ENCODE data around the gene RARS2. TPM values are rescaled to one million over a fixed set of nuclear protein-coding genes. Genes with fewer than 3 reads are reported as not detected.

The RARS2 gene
- total and polyA plus RNA-seq, 2 donors (not counting 3 experiments of a cell fraction or from before 2014, with no cell fraction given): 7.4 to 33.7 TPM

DNA sequence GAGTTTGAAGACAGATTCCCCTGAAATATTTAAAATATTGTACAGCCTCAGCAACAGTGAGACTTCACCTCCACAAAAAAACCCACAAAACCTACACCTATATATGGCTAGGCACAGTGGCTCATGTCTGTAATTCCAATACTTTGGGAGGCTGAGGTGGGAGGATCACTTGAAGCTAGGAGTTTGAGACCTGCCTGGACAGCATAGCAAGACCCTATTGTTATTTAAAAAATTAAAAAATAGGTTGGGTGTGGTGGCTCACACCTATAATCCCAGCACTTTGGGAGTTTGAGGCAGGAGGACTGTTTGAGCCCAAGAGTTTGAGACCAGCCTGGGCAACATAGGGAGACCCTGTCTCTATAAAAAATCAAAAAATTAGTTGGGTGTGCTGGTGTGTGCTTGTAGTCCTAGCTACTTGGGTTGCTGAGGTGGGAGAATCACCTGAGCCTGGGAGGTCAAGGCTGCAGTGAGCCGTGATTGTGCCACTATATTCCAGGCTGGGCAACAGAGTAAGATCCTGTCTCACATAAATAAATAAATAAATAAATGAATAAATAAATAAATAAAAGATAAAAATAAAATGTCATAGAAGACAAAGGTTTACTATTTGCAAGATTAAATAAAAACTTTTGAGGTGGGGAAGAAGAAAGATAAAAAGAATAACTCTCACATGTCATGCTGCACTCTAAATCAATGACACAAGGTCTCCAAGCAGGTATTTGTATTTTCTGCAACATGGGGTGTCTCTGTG lies 51.1 kb downstream of the RARS2 start:
- Histone ChIP-seq H3K79me2 (ENCODE audit: control insufficient read depth, insufficient read depth, low read length) (no peaks in the 10 kb centered on the region), H3K36me3 (ENCODE audit: control insufficient read depth in 2 of 2, extremely low read depth in 1 of 2, insufficient read depth in 2 of 2, low read length in 2 of 2) (peaks cover 2% of the 10 kb centered on the region in 2 experiments), H3K27me3 (ENCODE audit: control insufficient read depth in 2 of 2, insufficient read depth in 2 of 2, low read length in 2 of 2) (no peaks in the 10 kb centered on the region), H3K4me1 (ENCODE audit: control insufficient read depth, extremely low read depth, insufficient read depth, low read length) (no peaks in the 10 kb centered on the region), H3K4me2 (ENCODE audit: insufficient read depth, low read length) (no peak overlapping the region), H4K20me1 (replicated peaks; ENCODE audit: control insufficient read depth, extremely low read depth, insufficient read depth, low read length) (no peaks in the 10 kb centered on the region), H2AFZ (ENCODE audit: low read depth, low read length) (no peak overlapping the region), H3K27ac (ENCODE audit: insufficient read depth, low read depth, low read length) (no peak overlapping the region), H3K4me3 (replicated peaks in 1 of 3; ENCODE audit: insufficient read depth in 1 of 3, low read depth in 1 of 3, low read length in 3 of 3) (no peak overlapping the region), H3K9me1 (replicated peaks; ENCODE audit: control insufficient read depth, extremely low read depth, insufficient read depth, low read length) (no peaks in the 10 kb centered on the region), H3K9ac (replicated peaks; ENCODE audit: extremely low read depth, insufficient read depth, low read length) (no peak overlapping the region), H3K9me3 (replicated peaks; ENCODE audit: control insufficient read depth, insufficient read depth, low read length) (no peaks in the 10 kb centered on the region)
- POLR2A ChIA-PET: no interaction called here
- DNase-seq (ENCODE audit: low read depth, low spot score) (no peak), FAIRE-seq (no peak)
- no TSS peak for BruUV-seq (replicated peaks)
- TF ChIP-seq POLR2A (IDR thresholded peaks at IDR 0.05; ENCODE audit: low read depth, low read length): no peak
- no peak for TF ChIP-seq EZH2 (IDR thresholded peaks at IDR 0.05; ENCODE audit: borderline replicate concordance, low read depth, low read length, severe bottlenecking)
- no peak for TF ChIP-seq FOS (IDR thresholded peaks at IDR 0.05; ENCODE audit: borderline replicate concordance, insufficient read depth, low read length)
- TF ChIP-seq, protein P1, sequence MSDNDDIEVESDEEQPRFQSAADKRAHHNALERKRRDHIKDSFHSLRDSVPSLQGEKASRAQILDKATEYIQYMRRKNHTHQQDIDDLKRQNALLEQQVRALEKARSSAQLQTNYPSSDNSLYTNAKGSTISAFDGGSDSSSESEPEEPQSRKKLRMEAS (IDR thresholded peaks at IDR 0.05; ENCODE audit: insufficient read depth, insufficient read length): no peak
- dilution Hi-C loops (cut with MboI; ENCODE audit: extremely low pct_ligation_motif_present, low sequenced_read_pairs): no loop called here
- intact Hi-C loops (cut with micrococcal nuclease): no loop called here
- CTCF ChIA-PET: interaction anchor here (0.9 to 1.5 kb wide), 2 partner anchors 14 to 15 kb away, joined by 3 read pairs; no protein-coding TSS in a partner anchor

DNA sequence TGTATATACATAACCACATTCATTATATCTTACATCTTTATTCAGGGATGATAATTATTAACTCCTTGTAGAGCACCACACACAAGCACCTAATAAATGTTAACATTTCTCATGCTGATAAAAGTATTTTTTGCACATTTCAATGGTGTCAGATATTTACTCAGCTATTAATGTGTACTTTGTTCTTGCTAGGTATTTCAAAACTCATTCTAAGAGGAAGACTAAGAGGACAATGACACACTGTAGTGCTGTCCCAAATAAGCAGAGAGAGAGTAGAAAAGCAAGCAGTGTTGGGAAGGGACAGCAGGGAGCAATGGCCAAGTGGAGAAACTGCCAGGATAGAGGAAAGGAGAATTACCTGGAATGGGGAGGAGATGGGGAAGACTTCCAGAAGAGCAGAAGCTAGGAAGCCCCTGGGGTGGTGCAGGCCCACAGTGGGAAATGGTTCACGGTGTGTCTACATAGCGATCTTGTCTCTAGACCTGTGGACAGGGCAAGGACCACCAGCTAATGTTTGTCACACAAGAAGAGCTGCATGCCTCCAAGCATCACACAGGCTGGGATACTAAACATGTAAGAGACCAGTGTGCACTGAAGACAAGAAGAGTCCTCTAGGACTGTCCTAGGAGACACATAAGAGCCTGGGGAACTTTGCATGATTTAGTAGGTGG lies 55.3 kb downstream of the RARS2 start:
- TF ChIP-seq POLR2A (IDR thresholded peaks at IDR 0.05; ENCODE audit: low read depth, low read length) (no peak), GATA2 (IDR thresholded peaks at IDR 0.05; ENCODE audit: insufficient read depth, insufficient read length, low read depth, low read length) (no peak), EZH2 (IDR thresholded peaks at IDR 0.05; ENCODE audit: borderline replicate concordance, low read depth, low read length, severe bottlenecking) (no peak)
- TF ChIP-seq, protein P2, sequence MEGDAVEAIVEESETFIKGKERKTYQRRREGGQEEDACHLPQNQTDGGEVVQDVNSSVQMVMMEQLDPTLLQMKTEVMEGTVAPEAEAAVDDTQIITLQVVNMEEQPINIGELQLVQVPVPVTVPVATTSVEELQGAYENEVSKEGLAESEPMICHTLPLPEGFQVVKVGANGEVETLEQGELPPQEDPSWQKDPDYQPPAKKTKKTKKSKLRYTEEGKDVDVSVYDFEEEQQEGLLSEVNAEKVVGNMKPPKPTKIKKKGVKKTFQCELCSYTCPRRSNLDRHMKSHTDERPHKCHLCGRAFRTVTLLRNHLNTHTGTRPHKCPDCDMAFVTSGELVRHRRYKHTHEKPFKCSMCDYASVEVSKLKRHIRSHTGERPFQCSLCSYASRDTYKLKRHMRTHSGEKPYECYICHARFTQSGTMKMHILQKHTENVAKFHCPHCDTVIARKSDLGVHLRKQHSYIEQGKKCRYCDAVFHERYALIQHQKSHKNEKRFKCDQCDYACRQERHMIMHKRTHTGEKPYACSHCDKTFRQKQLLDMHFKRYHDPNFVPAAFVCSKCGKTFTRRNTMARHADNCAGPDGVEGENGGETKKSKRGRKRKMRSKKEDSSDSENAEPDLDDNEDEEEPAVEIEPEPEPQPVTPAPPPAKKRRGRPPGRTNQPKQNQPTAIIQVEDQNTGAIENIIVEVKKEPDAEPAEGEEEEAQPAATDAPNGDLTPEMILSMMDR (IDR thresholded peaks at IDR 0.05; ENCODE audit: extremely low read depth in 1 of 2, insufficient read depth in 1 of 2, low read depth in 1 of 2, low read length in 2 of 2): no peak
- TF ChIP-seq, protein P1 (IDR thresholded peaks at IDR 0.05; ENCODE audit: insufficient read depth, insufficient read length): no peak
- no peak for DNase-seq (ENCODE audit: low read depth, low spot score)
- no peak overlapping the region for H3K9ac ChIP-seq (replicated peaks; ENCODE audit: extremely low read depth, insufficient read depth, low read length)
- no peaks in the 10 kb centered on the region for H3K4me1 ChIP-seq (ENCODE audit: control insufficient read depth, extremely low read depth, insufficient read depth, low read length)
- no peak overlapping the region for H3K4me2 ChIP-seq (ENCODE audit: insufficient read depth, low read length)
- POLR2A ChIA-PET: no interaction called here
- FAIRE-seq: no peak
- H3K4me3 ChIP-seq (replicated peaks in 1 of 3; ENCODE audit: insufficient read depth in 1 of 3, low read depth in 1 of 3, low read length in 3 of 3): no peak overlapping the region
- CTCF ChIA-PET: interaction anchor here (1.0 kb wide), 1 partner anchor 10 kb away, joined by 7 read pairs; no protein-coding TSS in a partner anchor
- no TSS peak for BruUV-seq (replicated peaks)
- H3K79me2 ChIP-seq (ENCODE audit: control insufficient read depth, insufficient read depth, low read length): no peaks in the 10 kb centered on the region
- H3K36me3 ChIP-seq (ENCODE audit: control insufficient read depth in 2 of 2, extremely low read depth in 1 of 2, insufficient read depth in 2 of 2, low read length in 2 of 2): peaks cover 0 to 7% of the 10 kb centered on the region in 2 experiments
- H3K27ac ChIP-seq (ENCODE audit: insufficient read depth, low read depth, low read length): no peak overlapping the region
- H2AFZ ChIP-seq (ENCODE audit: low read depth, low read length): no peak overlapping the region
- peaks cover 2% of the 10 kb centered on the region for H3K9me1 ChIP-seq (replicated peaks; ENCODE audit: control insufficient read depth, extremely low read depth, insufficient read depth, low read length)
- H3K27me3 ChIP-seq (ENCODE audit: control insufficient read depth in 2 of 2, insufficient read depth in 2 of 2, low read length in 2 of 2): no peaks in the 10 kb centered on the region
- no peaks in the 10 kb centered on the region for H4K20me1 ChIP-seq (replicated peaks; ENCODE audit: control insufficient read depth, extremely low read depth, insufficient read depth, low read length)
- intact Hi-C loops (cut with micrococcal nuclease) (loop anchor here (5.0 kb wide), 1 partner anchor 47 kb away; no protein-coding TSS in a partner anchor), dilution Hi-C loops (cut with MboI; ENCODE audit: extremely low pct_ligation_motif_present, low sequenced_read_pairs) (no loop called here)
- H3K9me3 ChIP-seq (replicated peaks; ENCODE audit: control insufficient read depth, insufficient read depth, low read length): no peaks in the 10 kb centered on the region
